Stimulated activated CD4-positive, alpha-beta T cell treated with anti-CD3 and anti-CD28 coated beads, Interleukin-15, amount 100 ng/mL, for 24 hours (primary cell): ENCODE data around the gene MRPS34.
"Not testable (repeated sequence)": the region's sequence is repeated elsewhere in the genome, so short reads cannot be mapped to it uniquely, and the experiment has no call there.

Experiments
- DNase-seq: peaks from one replicate; pipeline ENCODE4 v3.0.0-alpha.2; 2020

The MRPS34 gene

GRCh38 chr16:1747934-1748333 is 25.0 kb downstream of the MRPS34 start:
- DNase-seq, result no peak

DNA sequence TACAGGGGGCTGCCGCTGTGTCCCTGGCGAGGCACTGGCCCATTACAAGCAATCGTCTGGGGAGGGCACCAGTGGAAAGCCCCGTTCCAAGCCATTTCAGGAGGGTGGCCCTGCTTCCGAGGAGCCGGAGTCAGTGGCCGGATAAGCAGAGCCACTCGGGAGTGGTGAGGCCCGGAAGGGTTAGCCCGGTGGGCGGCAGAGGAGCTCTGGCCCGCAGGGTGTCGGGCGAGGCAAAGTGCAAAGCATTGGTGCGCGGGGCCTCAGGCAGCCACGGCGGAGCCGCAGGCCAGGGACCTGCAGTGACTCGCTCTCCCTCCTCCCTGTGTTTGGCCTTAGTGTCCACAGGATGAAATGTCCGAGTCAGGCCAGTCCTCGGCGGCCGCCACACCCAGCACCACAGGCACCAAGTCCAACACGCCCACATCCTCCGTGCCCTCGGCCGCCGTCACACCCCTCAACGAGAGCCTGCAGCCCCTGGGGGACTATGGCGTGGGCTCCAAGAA is 26.2 kb downstream of the MRPS34 start:
- DNase-seq, result no peak

- DNase-seq, result no peak
Observed at GRCh38 chr16:1745900-1746692, 26.8 kb downstream of the MRPS34 start.

- DNase-seq, result no peak
Observed at GRCh38 chr16:1745181-1745899, 27.6 kb downstream of the MRPS34 start.

DNA sequence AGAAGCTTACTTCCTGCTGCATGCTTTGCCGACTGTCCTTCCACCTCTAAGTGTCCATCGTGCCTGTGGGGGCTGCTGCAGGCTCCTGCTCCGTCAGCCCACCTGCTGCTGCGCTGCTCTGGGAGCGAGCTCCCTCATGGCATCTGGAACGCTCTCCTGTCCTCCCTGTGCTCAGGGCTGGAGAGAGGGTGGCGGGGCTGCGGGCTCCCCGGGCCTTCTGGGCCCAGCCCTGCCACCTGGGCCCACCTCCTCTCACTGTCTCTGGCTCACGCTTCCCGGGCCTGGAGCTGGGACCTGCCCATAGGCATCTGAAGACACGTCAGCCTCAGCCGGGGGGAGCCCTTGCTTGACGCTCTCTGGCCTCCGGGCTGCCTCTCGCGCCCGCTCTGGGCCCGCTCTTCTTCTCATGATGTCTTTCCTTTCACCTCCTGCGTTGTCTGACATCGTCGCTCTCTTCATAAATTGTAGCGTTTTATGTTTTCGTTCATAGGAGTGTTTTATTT is 28.5 kb downstream of the MRPS34 start:
- DNase-seq, result no peak

DNA sequence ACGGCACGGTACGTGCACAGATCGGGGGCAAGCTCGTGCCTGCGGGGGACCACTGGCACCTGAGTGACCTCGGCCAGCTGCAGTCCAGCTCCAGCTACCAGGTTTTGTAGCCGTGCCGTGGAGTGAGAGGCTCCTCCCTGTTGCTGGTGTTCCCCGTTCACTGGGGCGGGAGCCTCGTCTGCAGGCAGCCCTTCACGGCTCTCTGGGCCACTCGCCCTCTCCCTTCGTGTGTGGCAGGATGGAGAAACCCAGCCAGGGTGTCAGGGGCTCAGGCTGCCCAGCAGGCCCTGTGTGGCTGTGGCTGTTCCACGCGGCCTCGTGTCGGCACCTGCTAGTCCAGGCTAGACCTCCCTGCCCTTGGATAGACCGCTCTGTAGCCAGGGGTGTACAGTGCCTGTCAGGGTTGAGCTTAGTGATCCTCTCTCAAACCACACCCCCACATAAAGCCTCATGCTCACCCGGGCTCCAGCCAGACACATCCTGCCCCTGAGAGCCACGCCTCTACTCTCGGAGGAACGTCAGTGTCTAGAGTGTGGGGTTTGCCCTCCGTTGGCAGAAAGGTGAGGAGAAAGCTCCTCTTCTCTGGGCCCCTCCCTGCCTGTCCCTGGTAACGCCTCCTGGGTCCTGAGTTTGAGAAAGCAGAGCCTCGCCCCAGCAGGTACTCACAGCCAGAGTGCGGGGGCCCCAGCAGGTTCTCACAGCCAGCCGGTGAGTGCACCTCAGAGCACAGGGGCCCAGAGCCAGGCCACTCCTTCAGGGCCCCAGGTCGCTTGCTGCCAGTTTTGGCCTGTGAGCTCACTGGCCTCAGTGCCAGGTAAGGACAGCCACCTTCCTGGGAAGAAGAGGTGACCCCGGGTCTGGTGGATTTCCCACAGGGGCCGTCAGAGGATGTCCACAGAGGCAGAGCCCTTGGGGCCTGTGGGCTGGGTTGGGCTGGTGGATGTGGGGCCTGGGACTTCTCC is 29.3 kb downstream of the MRPS34 start:
- no peak for DNase-seq

DNA sequence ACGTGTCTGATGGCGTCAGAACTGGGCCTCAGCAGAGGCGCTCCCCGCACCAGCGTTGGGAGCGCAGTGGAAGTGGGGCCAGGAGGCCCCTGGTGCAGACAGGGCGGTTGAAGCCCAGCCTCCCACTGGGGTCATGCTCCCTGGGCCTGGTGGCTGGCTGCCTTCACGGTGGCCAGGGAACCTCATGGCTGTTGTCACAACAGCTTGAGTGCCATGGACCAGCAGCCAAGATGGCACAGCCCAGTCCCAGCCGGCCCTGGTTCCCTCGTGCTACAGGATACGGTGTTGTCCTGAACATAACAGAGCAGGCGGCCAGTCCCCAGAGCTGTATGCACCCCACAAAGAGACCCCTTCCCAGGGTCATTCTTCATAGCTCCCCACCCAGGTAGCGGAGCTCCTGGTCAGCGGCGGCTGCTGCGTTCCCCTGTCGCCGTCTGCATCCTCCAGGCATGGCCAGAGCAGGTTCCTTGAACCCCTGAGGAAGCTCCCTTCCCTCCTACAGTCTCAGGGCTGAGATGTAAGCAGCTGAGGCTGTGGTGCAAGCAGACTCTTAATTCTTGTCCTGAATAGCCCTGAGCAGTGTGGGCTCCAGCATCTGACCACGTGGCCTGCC is 31.3 kb downstream of the MRPS34 start:
- no peak for DNase-seq

DNA sequence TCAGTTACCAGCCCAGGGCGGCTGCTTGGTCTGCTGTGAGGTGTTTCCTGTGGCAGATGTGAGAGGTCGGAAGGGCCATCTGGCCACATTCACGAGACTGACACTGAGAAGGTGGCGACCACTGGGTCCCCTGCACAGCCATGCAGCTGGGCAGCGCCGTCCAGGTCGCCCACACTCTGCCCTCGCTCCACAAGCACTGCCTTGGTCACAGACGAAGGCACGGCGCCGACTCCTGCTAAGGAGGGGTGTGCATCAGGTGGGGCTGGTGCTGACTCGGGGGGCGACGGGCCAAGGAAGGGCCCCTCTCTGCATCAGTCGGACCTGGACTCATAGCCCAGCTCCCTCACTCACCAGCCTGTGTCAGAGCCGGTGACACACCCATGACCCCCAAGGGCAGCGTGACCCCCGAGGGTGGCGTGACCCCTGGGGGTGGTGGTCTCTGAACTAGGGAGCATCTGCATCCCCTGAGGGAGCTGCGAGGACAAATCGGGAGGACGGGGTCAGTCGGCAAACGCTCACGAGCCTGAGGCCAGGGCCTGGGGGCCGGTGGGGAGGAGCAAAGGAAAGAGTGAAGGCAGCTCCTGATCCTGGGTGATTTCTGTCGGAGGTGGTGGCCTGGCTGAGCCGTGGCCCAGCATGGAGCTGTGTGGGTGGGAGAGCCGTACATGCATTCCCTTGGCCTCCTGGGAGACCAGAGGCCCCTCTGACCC is 32.0 kb downstream of the MRPS34 start:
- no peak for DNase-seq

DNA sequence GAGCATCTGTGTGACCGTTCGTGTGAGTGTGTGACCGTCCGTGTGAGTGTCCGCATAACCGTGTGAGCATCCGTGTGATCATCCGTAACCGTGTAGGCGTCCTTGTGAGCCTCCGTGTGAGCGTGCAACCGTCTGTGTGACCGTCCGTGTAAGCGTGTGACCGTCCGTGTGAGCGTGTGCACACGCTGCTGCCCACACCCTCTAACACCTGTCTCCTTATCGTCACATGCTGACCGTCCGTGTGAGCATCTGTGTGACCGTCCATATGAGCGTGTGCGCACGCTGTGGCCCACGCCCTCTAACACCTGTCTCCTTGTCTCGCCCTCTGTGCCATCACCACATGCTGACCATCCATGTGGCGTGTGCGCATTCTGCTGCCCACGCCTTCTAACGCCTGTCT is 32.7 kb downstream of the MRPS34 start:
- no peak for DNase-seq

DNA sequence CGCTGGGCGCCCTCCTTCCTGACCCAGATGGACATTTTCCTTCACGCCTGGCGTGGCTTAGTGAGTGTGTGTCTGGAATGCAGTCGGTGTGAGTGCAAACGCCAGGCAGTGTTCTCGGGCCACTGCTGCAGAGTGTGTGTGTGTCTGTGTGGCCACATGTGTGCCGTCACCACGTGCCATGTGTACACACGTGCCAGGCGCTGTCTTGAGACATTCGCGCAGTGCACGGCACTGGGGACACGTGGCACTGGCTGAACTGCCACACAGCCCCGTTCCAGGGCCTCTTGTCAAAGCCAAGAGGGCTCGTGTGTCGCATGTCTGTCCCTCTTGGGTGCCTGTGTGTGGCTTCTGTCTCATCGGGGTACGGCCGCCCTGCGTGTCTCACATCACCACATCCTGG is 38.1 kb downstream of the MRPS34 start:
- no peak for DNase-seq

DNA sequence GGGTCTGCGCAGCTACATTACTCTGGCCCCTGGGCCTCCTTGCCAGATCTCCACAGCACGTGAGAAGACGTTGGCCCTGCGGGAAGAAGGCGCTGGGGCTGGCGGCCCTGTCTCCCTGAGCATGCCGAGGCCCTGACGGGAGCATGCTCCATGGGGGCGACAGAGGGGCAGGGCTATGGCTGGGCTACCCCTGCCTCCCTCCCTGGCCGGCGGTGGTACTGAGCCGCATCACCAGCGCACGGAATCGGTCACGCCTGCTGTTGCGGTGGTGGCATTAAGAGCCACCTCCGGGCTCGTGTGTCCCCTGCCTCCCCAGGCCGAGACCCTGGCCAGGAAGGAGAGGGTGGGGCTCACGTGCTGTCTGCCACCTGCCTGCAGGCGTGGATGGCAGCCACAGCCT is 38.8 kb downstream of the MRPS34 start:
- DNase-seq, result no peak

DNA sequence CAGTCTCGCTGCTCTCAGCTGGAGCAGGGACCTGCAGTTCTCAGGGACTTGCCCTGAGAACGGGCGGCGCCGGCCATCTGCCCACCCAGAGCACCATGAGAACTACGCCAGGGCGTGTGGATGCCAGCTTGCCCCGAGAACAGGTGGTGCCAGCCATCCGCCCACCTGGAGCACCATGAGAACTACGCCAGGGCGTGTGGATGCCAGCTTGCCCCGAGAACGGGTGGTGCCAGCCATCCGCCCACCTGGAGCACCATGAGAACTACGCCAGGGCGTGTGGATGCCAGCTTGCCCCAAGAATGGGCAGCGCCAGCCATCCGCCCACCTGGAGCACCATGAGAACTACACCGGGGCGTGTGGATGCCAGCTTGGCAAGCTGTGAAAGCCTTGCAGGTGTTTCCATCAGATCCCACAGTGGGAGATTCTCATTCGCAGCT is 40.4 kb downstream of the MRPS34 start:
- DNase-seq, result not testable (repeated sequence)

DNA sequence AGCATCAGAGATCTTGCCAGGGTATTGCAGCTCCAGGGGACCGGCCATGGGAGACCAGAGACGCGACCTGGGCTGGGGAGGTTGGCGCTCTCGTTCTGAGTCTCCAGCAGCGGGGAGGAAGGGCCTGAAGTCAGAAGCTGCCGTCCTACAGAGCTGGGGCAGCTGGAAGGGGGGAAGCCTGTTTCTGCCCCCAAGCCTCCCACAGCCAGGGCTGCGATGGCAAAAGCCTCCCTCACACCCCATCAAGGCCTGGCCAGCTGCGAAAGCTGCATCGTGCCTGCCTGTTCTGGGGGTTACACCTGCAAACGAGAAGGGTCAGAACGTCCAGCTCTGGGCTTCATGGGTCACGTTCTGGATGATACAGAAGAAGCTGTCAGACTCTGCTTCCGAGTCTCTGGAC is 40.9 kb downstream of the MRPS34 start:
- DNase-seq, result no peak

GRCh38 chr16:1731603-1732002 is 41.3 kb downstream of the MRPS34 start:
- DNase-seq, result no peak

DNA sequence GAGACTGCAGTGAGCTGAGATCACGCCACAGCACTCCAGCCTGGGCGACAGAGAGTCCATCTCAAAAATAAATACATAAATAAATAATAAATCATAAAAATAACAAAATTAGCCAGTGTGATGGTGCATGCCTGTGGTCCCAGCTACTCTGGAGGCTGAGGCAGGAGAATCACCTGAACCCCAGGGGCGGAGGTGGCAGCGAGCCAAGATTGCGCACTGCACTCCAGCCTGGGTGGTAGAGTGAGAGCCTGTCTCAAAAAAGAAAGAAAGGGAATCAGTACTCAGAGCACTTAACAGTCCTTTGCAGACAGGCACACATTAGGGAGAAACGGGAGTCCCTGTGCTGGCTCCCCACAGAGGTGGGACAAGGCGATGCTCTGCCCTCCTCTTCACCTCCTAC is 41.9 kb downstream of the MRPS34 start:
- no peak for DNase-seq

- DNase-seq, result no peak
Observed at GRCh38 chr16:1729445-1729844, 43.5 kb downstream of the MRPS34 start.

DNA sequence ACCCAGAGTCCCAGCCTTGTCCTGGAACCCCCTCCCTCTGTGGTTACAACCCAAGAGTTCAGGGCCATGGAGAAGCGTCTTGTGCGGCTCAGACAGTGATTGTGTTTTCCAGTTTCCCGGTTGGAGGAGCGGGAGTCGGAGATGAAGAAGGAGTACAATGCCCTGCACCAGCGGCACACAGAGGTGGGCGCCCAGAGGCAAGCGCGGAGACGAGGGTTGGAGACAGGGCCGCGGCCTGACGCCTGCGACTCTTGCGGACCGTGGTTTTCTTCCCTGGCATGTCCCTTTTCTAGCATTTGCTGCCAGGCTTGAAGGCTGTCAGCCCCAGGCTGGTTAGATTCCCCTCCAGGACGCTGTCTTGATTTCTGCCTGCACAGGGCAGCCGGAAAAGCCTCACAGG is 43.9 kb downstream of the MRPS34 start:
- DNase-seq, result no peak

- no peak for DNase-seq
Observed at GRCh38 chr16:1727651-1728624, 45.0 kb downstream of the MRPS34 start.

- no peak for DNase-seq
Observed at GRCh38 chr16:1726661-1727502, 46.1 kb downstream of the MRPS34 start.

GRCh38 chr16:1724491-1724890 is 48.4 kb downstream of the MRPS34 start:
- DNase-seq, result no peak
